GM18951 (cell line): ENCODE measurements around the gene TOMM20.

Source experiments
- POLR2A ChIP-seq: IDR thresholded peaks from 4 replicates; pipeline ENCODE4 v1.6.1; 2011; ENCODE audit warnings: mild to moderate bottlenecking; ENCODE audit not compliant: insufficient read length, insufficient read depth; ENCODE audit errors: extremely low read depth
- in situ Hi-C: fragments of 300-500 bp; cut with MboI; formaldehyde crosslinking; loops from one replicate; pipeline ENCODE4 v1.12.0; 2022; ENCODE audit warnings: low sequenced_read_pairs, mixed read lengths, inconsistent platforms; ENCODE audit not compliant: unreplicated experiment

The TOMM20 gene

GRCh38 chr1:235068158-235069121, 60.2 kb downstream of the TOMM20 start:
- in situ Hi-C loops: no loop called here

GRCh38 chr1:235067396-235068157, 61.1 kb downstream of the TOMM20 start:
- in situ Hi-C loops: no loop called here
- TF ChIP-seq POLR2A: no peak

More at GRCh38 chr1:235068158-235069121, 60.2 kb downstream of the TOMM20 start:
- no peak for TF ChIP-seq POLR2A

GRCh38 chr1:235063068-235063765, 65.4 kb downstream of the TOMM20 start:
- in situ Hi-C loops: no loop called here
- TF ChIP-seq POLR2A: no peak

- in situ Hi-C loops: no loop called here
- no peak for TF ChIP-seq POLR2A
Measured at GRCh38 chr1:235060607-235061470, 67.8 kb downstream of the TOMM20 start.
